D721Med (cell line): Measurements from ENCODE around the gene TACSTD2.

Experiments used
- DNase-seq: peaks from one replicate; pipeline ENCODE4 v3.0.0; 2011; ENCODE audit warnings: low spot score; ENCODE audit not compliant: insufficient read length
- FAIRE-seq: peaks from 2 replicates; lab custom pipeline; 2011; peaks lifted over from hg19 to GRCh38; lab: Jason Lieb, UNC
- TF ChIP-seq, protein P1 (sequence below): IDR thresholded peaks from 2 replicates; pipeline ENCODE4 v1.5.1; 2012; ENCODE audit warnings: mild to moderate bottlenecking, control low read depth; ENCODE audit not compliant: insufficient read depth; ENCODE audit errors: missing control alignments

TACSTD2 gene

DNA sequence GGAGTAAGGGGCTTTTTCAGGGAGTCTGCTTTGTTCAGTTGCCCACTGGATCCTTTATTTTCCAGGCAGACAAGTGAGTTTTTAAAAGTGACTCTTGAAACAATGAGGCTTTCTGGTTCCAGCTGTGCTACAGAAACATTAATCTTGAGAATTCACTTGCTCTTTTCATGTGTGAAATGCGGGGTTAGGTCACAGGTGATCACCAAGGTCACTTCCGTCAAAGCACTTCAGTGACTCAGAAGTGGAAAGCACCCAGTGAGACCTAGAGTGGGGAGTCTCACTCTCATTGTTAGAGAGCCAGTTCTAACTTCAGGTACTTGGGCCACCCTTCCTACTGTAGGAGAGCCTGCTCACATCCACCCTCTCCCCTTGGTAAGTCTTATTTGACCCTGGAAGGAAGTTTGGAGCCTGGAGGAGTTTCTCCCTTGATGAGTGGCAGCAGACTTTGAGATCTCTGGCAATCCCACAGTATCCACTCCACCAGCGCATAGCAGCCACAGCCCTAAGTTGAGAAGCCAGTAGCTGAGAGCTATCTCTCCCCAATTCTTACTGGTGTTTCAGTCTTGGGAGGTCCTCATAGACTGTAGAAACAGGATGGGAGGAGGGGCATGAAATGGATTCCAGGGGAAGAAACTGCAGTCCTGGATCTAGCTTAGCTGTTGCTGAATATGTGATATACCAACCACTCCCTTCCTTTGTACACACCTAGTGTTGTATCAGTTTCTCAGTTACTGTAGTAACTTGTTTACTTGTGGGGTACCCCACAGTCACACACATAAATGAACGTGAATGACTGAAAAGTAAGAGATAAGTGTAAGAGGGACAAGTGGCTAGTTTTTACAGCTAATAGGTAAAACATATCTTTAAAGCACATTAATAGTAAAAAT lies 3.1 kb downstream of the TACSTD2 start:
- FAIRE-seq (no peak), DNase-seq (no peak)
- TF ChIP-seq, protein P1, sequence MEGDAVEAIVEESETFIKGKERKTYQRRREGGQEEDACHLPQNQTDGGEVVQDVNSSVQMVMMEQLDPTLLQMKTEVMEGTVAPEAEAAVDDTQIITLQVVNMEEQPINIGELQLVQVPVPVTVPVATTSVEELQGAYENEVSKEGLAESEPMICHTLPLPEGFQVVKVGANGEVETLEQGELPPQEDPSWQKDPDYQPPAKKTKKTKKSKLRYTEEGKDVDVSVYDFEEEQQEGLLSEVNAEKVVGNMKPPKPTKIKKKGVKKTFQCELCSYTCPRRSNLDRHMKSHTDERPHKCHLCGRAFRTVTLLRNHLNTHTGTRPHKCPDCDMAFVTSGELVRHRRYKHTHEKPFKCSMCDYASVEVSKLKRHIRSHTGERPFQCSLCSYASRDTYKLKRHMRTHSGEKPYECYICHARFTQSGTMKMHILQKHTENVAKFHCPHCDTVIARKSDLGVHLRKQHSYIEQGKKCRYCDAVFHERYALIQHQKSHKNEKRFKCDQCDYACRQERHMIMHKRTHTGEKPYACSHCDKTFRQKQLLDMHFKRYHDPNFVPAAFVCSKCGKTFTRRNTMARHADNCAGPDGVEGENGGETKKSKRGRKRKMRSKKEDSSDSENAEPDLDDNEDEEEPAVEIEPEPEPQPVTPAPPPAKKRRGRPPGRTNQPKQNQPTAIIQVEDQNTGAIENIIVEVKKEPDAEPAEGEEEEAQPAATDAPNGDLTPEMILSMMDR: no peak

DNA sequence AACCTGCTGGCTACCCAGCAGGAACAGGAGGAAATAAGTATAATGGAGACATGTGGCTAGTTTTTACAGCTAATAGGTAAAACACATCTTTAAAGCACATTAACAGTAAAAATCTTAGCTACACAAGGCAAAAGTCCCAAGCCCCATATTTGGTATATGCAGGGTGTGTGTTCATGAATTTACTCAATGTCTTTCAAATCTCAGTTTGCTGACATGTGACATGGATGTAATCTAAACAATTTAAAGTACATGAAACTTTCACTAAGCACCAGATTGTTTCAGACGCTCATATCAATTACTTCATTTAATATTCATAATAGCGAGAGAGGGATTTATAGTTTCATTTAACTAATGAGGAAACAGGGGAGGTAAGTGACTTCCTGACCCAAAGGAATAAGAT lies 3.9 kb downstream of the TACSTD2 start:
- DNase-seq (no peak), FAIRE-seq (no peak)
- TF ChIP-seq, protein P1: no peak

DNA sequence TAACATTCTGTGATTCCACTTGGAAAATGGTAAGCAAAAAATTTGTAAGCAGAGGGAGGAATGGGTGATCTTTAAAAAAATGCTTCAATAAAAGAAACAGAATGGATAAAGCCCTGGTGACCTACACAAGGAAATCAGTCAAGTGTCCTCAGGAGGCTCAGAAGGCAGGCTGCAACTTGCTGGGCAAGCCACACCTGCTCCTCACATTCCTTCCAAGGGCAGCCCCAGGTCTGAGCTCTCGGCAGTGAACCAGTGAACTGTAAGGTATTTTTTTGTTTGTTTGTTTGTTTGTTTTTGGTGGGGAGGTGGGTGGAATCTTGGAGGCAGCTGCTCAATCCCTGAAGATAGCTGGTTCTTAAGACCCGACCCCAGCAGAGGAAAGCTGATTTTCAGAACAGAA lies 4.4 kb downstream of the TACSTD2 start:
- TF ChIP-seq, protein P1: no peak
- FAIRE-seq: no peak
- DNase-seq: no peak

GRCh38 chr1:58571616-58572015 lies 5.4 kb downstream of the TACSTD2 start:
- no peak for FAIRE-seq
- no peak for DNase-seq
- TF ChIP-seq, protein P1: no peak

- DNase-seq (no peak), FAIRE-seq (no peak)
- TF ChIP-seq, protein P1: no peak
These were observed 6.2 kb downstream of the TACSTD2 start for GRCh38 chr1:58570817-58571216.

DNA sequence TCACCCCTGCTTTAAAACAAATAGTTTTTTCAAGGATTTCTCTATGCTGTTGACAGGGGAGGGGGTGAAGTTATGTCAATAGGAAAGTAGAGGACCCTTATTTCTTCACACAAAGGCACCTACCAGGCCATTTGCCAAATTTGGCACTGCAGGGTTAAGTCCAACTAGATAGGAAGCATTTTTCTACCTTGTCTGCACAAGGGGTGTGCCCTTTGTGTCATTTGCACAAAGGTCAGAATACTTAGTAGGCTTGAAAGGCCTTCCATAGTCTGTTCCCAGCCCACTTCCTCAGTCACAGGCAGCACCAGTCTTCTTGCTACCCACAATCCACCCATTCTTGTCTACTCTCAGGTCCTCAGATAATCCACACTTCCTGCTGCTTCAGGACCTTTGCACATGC lies 7.0 kb downstream of the TACSTD2 start:
- FAIRE-seq (no peak), DNase-seq (no peak)
- TF ChIP-seq, protein P1: no peak

DNA sequence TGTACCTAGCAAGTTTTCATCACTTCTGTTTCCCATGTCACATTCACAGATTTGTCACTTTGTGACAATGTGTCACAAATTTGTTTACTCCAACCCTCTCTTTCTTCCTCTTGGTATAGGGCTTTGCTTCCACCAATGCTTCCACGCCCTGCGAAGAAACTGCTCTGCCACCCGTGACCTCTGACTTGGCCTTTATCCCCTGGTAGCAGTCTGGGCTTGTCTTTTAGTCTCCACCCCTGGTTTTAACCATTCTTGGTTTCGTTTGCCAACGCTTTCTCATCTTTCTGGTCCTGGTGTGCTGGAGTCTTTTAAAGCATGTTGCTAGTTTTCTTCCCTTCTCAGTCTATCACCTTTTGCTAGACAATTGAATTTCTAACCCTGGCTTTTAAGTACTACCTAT lies 8.1 kb downstream of the TACSTD2 start:
- TF ChIP-seq, protein P1: no peak
- FAIRE-seq (no peak), DNase-seq (no peak)
